Sigmoid colon (tissue), 3 donors: ENCODE results near the gene CPXM2.

Experiments
- CTCF ChIP-seq, 4 experiments: fragments of 450-650 bp in 3 of 4; fragments of 200-600 bp in 1 of 4; IDR thresholded peaks; one replicate each; pipeline ENCODE4 v1.5.1; 2016 to 2019; ENCODE audit warnings: antibody characterized with exemption in 4 of 4, mild to moderate bottlenecking in 3 of 4, moderate library complexity in 2 of 4
- POLR2A ChIP-seq, 2 donors: fragments of 450-650 bp; IDR thresholded peaks; one replicate each; pipeline ENCODE4 v1.6.1; 2016; ENCODE audit warnings: antibody characterized with exemption in 2 of 2, mild to moderate bottlenecking in 2 of 2, moderate library complexity in 2 of 2

DNA sequence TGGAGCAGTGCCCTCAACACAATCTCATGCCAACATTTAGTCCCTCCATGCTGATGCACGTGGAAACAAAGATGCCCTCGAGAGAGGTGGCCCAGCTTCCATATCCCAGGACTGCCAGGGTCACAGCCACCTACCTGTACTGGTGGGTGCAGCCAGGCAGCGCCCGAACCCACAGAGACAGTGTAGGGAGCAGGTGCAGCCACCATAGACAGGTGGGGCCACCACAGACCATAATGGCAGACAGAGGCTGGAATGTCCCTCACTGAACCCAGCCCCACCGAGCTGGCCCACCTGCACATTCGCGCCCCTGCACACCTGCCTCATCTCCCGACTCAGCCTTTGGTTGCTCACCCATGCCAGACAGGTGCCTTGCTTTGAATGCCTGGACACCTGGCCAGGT, 18.3 kb upstream of the CPXM2 start:
- no peak for TF ChIP-seq CTCF (IDR thresholded peaks at IDR 0.05)
- TF ChIP-seq POLR2A (IDR thresholded peaks at IDR 0.05) = no peak
